PFSK-1 (cell line): ENCODE data around the gene PRAMEF9. TPM values are rescaled to one million over a fixed set of nuclear protein-coding genes. Genes with fewer than 3 reads are reported as not detected.
"Not testable (repeated sequence)": the region's sequence is repeated elsewhere in the genome, so short reads cannot be mapped to it uniquely, and the experiment has no call there.

Experiments used
- FOXP2 ChIP-seq: optimal IDR thresholded peaks from 2 replicates; pipeline ENCODE3; 2011; ENCODE audit warnings: borderline replicate concordance, control low read depth, inconsistent platforms; ENCODE audit not compliant: insufficient read depth; ENCODE audit errors: extremely low read length, extremely low read depth
- POLR2AphosphoS5 ChIP-seq: IDR thresholded peaks from 2 replicates; pipeline ENCODE4 v1.6.1; 2012; ENCODE audit warnings: low read depth, mild to moderate bottlenecking, control low read depth, low read length, moderate library complexity
- SIN3A ChIP-seq: IDR thresholded peaks from 2 replicates; pipeline ENCODE4 v1.6.1; 2012; ENCODE audit warnings: mild to moderate bottlenecking, low read length, moderate library complexity, borderline replicate concordance; ENCODE audit not compliant: insufficient read depth
- TAF1 ChIP-seq: IDR thresholded peaks from 2 replicates; pipeline ENCODE4 v1.6.1; 2012; ENCODE audit warnings: low read length, control low read depth, borderline replicate concordance; ENCODE audit not compliant: insufficient read depth
- polyA plus RNA-seq: library from polyadenylated mRNA; unstranded; fragments of >200 nt; gene quantifications from one replicate; pipeline ENCODE4 v1.2.1, GENCODE V29; 2012; ENCODE audit warnings: low read depth, missing spikeins; ENCODE audit not compliant: insufficient read length
- TF ChIP-seq, protein P1 (sequence below), 2 experiments: IDR thresholded peaks; 2 replicates each; pipeline versions ENCODE4 v1.6.1 to v1.8.0; 2011 to 2012; ENCODE audit warnings: low read depth in 2 of 2, low read length in 2 of 2, control low read depth in 1 of 2, inconsistent platforms in 1 of 2, mild to moderate bottlenecking in 1 of 2, moderate library complexity in 1 of 2; ENCODE audit not compliant: insufficient read depth in 1 of 2

The PRAMEF9 gene
- not detected for polyA plus RNA-seq

DNA sequence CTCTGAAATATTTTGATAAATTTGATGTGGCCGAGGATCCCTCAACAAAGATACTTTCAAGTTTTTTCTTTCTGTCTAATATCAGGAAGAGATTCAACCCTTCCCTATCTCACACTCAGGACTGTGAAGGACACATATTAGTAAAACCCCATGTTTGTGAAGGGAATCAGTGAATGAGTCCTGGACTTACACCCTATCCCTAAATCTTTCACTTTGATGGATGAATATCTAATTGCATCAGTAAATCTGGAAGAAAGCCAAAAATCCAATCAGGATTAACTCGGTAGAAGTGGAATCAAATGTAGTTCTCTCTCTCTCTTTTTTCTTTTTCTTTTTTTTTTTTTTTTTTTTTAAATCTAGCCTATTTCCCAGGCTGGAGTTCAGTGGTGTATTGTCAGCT, at the start of gene PRAMEF9:
PRAMEF9 (plus strand) TSS at position 301 of the 400 bp plus-strand sequence. CDS start 3,433 bp downstream, outside the sequence.
- TF ChIP-seq, protein P1, sequence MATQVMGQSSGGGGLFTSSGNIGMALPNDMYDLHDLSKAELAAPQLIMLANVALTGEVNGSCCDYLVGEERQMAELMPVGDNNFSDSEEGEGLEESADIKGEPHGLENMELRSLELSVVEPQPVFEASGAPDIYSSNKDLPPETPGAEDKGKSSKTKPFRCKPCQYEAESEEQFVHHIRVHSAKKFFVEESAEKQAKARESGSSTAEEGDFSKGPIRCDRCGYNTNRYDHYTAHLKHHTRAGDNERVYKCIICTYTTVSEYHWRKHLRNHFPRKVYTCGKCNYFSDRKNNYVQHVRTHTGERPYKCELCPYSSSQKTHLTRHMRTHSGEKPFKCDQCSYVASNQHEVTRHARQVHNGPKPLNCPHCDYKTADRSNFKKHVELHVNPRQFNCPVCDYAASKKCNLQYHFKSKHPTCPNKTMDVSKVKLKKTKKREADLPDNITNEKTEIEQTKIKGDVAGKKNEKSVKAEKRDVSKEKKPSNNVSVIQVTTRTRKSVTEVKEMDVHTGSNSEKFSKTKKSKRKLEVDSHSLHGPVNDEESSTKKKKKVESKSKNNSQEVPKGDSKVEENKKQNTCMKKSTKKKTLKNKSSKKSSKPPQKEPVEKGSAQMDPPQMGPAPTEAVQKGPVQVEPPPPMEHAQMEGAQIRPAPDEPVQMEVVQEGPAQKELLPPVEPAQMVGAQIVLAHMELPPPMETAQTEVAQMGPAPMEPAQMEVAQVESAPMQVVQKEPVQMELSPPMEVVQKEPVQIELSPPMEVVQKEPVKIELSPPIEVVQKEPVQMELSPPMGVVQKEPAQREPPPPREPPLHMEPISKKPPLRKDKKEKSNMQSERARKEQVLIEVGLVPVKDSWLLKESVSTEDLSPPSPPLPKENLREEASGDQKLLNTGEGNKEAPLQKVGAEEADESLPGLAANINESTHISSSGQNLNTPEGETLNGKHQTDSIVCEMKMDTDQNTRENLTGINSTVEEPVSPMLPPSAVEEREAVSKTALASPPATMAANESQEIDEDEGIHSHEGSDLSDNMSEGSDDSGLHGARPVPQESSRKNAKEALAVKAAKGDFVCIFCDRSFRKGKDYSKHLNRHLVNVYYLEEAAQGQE (IDR thresholded peaks at IDR 0.05; ENCODE audit: insufficient read depth in 1 of 2, low read depth in 2 of 2, low read length in 2 of 2) = not testable (repeated sequence)
- not testable (repeated sequence) for TF ChIP-seq SIN3A, TAF1

DNA sequence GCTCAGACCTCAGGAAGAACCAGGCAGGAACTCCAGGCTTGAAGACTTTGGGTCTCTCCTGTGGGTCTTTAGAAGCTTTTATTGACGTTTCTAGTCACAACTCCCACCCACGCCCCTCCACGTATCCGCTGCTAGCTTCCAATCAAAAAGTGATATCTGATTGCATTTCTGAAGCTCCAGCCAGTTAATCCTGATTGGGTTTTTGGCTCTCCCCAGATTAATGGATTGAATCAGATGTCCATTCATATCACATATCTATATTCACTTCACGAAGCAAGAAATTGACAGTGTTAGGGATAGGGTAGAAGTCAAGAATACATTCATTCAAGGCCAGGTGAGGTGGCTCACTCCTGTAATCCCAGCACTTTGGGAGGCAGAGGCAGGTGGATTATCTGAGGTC, 15.7 kb upstream of the PRAMEF9 start, which contains the start of gene PRAMEF26:
PRAMEF26 (minus strand) TSS at position 101 of the 400 bp plus-strand sequence. CDS start 2,914 bp downstream, outside the sequence.
- not testable (repeated sequence) for TF ChIP-seq FOXP2, POLR2AphosphoS5, TAF1

DNA sequence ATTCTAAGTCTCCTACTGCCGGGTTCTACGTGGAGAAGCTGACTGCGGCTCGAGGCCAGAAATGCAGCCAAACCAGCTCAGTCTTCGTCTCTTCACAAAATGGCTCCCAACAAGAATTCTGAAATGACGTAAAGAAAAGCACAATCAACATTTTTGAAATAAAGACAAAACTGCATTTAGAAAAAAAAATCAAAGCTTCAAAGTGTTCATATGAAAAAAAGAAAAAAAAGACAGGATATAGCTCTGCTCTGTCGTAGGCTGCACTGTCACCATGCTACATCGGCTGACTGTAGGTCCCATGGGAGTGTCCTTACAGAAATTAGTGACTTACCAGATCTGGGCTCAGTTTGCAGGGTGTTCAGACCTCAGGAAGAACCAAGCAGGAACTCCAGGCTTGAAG, 6.1 kb upstream of the PRAMEF9 start, which contains the start of gene HNRNPCL4:
HNRNPCL4 (minus strand) TSS at position 101 of the 400 bp plus-strand sequence. CDS start 164 bp downstream, outside the sequence.
- not testable (repeated sequence) for TF ChIP-seq POLR2AphosphoS5, TAF1
- TF ChIP-seq, protein P1 (IDR thresholded peaks at IDR 0.05; ENCODE audit: insufficient read depth in 1 of 2, low read depth in 2 of 2, low read length in 2 of 2) = not testable (repeated sequence)

DNA sequence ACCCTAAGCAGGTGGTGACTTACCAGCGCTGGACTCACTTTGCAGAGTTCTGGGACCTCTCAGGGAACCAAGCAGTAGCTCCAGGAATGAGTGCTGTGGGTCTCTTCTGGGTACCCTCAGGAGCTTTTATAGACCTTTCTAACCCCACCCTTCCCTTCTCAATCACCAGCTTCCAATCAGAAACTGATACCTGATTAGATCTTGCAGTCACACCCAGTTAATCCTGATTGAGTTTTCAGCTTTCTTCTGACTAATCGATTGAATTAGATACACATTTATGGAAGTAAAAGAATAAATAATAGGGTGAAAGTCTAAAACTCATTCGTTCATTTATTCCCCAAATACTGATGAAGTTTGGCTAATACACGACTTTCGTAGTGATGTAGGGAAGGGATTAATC, 29.7 kb downstream of the PRAMEF9 start, which contains the start of gene PRAMEF13:
PRAMEF13 (minus strand) TSS at position 101 of the 400 bp plus-strand sequence. CDS start 1,820 bp downstream, outside the sequence.
- not testable (repeated sequence) for TF ChIP-seq FOXP2, SIN3A, POLR2AphosphoS5

- TF ChIP-seq FOXP2 (no peak), POLR2AphosphoS5 (no peak), TAF1 (no peak), SIN3A (no peak)
- TF ChIP-seq, protein P1 (IDR thresholded peaks at IDR 0.05; ENCODE audit: insufficient read depth in 1 of 2, low read depth in 2 of 2, low read length in 2 of 2) = no peak
Measured at GRCh38 chr1:13224480-13225060, 52.9 kb downstream of the PRAMEF9 start.

DNA sequence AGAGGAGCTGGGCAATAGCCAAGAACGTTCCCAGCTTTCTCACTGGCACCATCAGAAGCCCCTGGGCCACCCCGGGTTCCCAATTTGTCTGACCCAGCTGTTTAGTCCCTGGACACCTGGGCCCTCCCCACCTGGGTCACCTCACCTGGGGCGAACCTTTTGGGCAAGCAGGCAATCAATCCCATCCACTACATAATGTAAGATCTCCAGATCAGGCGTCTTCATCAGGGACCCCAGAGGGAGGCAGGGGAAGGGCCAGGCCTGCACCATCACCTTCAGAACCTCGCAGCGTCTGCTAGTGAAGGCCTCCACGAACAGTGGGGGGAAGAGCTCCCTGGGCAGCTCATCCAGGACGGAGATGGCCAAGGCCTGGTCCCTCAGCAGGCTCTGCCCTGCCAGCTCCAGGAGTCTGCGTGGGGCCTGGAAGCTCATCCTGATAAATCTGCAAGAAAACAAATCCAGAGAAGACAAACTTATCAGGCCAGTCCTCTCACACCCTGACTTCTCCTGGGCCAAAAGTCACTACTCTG, 54.1 kb downstream of the PRAMEF9 start, which contains the start of gene PRAMEF18:
PRAMEF18 (minus strand) TSS at position 480 of the 530 bp plus-strand sequence; CDS start at position 432, 48 bp downstream.
- not testable (repeated sequence) for TF ChIP-seq POLR2AphosphoS5, TAF1, SIN3A

DNA sequence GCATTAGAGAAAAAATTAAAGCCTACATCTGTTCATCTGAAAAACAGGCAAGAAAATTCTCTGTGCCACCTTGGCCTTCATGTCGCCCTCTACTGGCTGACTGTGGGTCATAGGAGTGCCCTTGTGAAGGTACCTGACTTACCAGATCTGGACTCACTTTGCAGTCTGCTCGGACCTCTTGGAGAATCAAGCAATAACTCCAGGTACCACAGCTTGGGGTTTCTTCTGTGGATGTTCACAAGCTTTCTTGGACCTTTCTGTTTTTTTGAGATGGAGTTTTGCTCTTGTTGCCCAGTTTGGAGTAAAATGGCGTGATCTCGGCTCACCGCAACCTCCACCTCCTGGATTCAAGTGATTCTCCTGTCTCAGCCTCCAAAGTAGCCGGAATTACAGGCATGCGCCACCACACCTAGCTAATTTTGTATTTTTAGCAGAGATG, 56.7 kb downstream of the PRAMEF9 start:
- no peak for TF ChIP-seq TAF1
- TF ChIP-seq POLR2AphosphoS5 = no peak
- no peak for TF ChIP-seq FOXP2
- TF ChIP-seq SIN3A = no peak
- TF ChIP-seq, protein P1 (IDR thresholded peaks at IDR 0.05; ENCODE audit: insufficient read depth in 1 of 2, low read depth in 2 of 2, low read length in 2 of 2) = no peak
